HCT116 (cell line): ENCODE measurements around the gene TNFAIP8L3. TPM values are rescaled to one million over a fixed set of nuclear protein-coding genes. Genes with fewer than 3 reads are reported as not detected.

ENCODE experiments used
- ATAC-seq: fragments of 200-7000 bp; cut with Tn5 transposase; 2 replicates; pipeline ENCODE4 v1.9.1; 2020; ENCODE audit warnings: mild to moderate bottlenecking, moderate library complexity
- BruUV-seq: library from RNA; stranded (reverse); fragments of 400-500 nt; replicated peaks from 2 replicates; lab custom pipeline; 2021; lab: Mats Ljungman, UMichigan
- CTCF ChIA-PET: fragments of 300-600 bp; sonication (Branson Sonifier 250); formaldehyde crosslinking; loops from one replicate; lab custom pipeline; 2021; ENCODE audit warnings: antibody characterized with exemption; lab: Charles Lee
- POLR2A ChIA-PET: fragments of 300-600, 350-600 bp; sonication (Branson Sonifier 250); formaldehyde crosslinking; loops from one replicate; lab custom pipeline; 2021; ENCODE audit warnings: antibody characterized with exemption; lab: Charles Lee
- RAD21 ChIA-PET, 2 experiments: fragments of 300-600 bp; sonication (Branson Sonifier 250); formaldehyde crosslinking; loops; one replicate each; lab custom pipeline; 2023; ENCODE audit warnings: low total read pairs in 2 of 2; ENCODE audit not compliant: uncharacterized antibody in 2 of 2, unreplicated experiment in 2 of 2, low non-redundant PET in 1 of 2; lab: Charles Lee
- DNase-seq: peaks from one replicate; pipeline ENCODE4 v3.0.0-alpha.2; 2010; ENCODE audit warnings: low read depth, low spot score
- H2AFZ ChIP-seq: fragments of 200-600 bp; shearing (Covaris generic), sonication (generic); 2 replicates; pipeline ENCODE4 v1.6.1; 2017; ENCODE audit warnings: low read depth, mixed run types, mixed read lengths, antibody characterized with exemption, low read length; ENCODE audit not compliant: poor library complexity, severe bottlenecking
- H3K27ac ChIP-seq: 2 replicates; pipeline ENCODE4 v1.5.1; 2012; ENCODE audit warnings: low read depth, low read length
- H3K27me3 ChIP-seq: fragments of 200-600 bp; sonication (generic); 2 replicates; pipeline ENCODE4 v1.6.1; 2016; ENCODE audit warnings: mixed run types, low read length, mixed read lengths; ENCODE audit not compliant: insufficient read depth
- H3K36me3 ChIP-seq, 2 experiments: fragments of 200-500 bp in 1 of 2; fragments of 200-600 bp in 1 of 2; sonication (Bioruptor generic) in 1 of 2; sonication (generic) in 1 of 2; 2 replicates each; pipeline versions ENCODE4 v1.5.1 to v1.6.1; 2014 to 2016; ENCODE audit warnings: low read length in 2 of 2, inconsistent platforms in 1 of 2, mixed read lengths in 1 of 2, mixed run types in 1 of 2; ENCODE audit not compliant: insufficient read depth in 2 of 2, control insufficient read depth in 1 of 2
- H3K4me1 ChIP-seq, 2 experiments: fragments of 200-600 bp in 1 of 2; sonication (generic) in 1 of 2; 2 replicates each; pipeline versions ENCODE4 v1.5.1 to v1.6.1; 2012 to 2017; ENCODE audit warnings: low read length in 2 of 2, inconsistent platforms in 1 of 2, mild to moderate bottlenecking in 1 of 2, mixed read lengths in 1 of 2, mixed run types in 1 of 2, moderate library complexity in 1 of 2; ENCODE audit not compliant: insufficient read depth in 2 of 2, control insufficient read depth in 1 of 2
- H3K4me2 ChIP-seq: fragments of 200-600 bp; sonication (generic); 2 replicates; pipeline ENCODE4 v1.6.1; 2017; ENCODE audit warnings: mixed run types, low read length, mixed read lengths
- H3K4me3 ChIP-seq, 2 experiments: fragments of 200-600 bp in 1 of 2; sonication (generic) in 1 of 2; replicated peaks in 1 of 2; 2 replicates each; pipeline ENCODE4 v1.5.1; 2011 to 2016; ENCODE audit warnings: low read length in 2 of 2, control low read depth in 1 of 2, low read depth in 1 of 2, mild to moderate bottlenecking in 1 of 2, mixed read lengths in 1 of 2, mixed run types in 1 of 2
- H3K79me2 ChIP-seq: fragments of 200-600 bp; sonication (generic); 2 replicates; pipeline ENCODE4 v1.6.1; 2017; ENCODE audit warnings: mild to moderate bottlenecking, mixed run types, low read length, moderate library complexity, mixed read lengths; ENCODE audit not compliant: insufficient read depth
- H3K9ac ChIP-seq: fragments of 200-600 bp; sonication (generic); 2 replicates; pipeline ENCODE4 v1.6.1; 2016; ENCODE audit warnings: low read length, mixed read lengths
- H3K9me2 ChIP-seq: fragments of 200-600 bp; sonication (generic), shearing (Covaris generic); 2 replicates; pipeline ENCODE4 v1.6.1; 2017; ENCODE audit warnings: mixed run types, mild to moderate bottlenecking, moderate library complexity; ENCODE audit not compliant: insufficient read depth
- H3K9me3 ChIP-seq, 2 experiments: fragments of 200-500 bp in 1 of 2; fragments of 200-600 bp in 1 of 2; sonication (Bioruptor generic) in 1 of 2; sonication (generic) in 1 of 2; 2 replicates each; pipeline ENCODE4 v1.6.1; 2014 to 2017; ENCODE audit warnings: low read length in 2 of 2, mixed read lengths in 2 of 2, inconsistent platforms in 1 of 2, low read depth in 1 of 2, mild to moderate bottlenecking in 1 of 2, mixed run types in 1 of 2, moderate library complexity in 1 of 2; ENCODE audit not compliant: control insufficient read depth in 1 of 2, insufficient read depth in 1 of 2
- H4K20me1 ChIP-seq: fragments of 200-600 bp; sonication (generic), shearing (Covaris generic); 2 replicates; pipeline ENCODE4 v1.6.1; 2017; ENCODE audit warnings: mixed run types, mild to moderate bottlenecking, moderate library complexity; ENCODE audit not compliant: insufficient read depth
- EGR1 ChIP-seq: IDR thresholded peaks from 2 replicates; pipeline ENCODE4 v1.6.1; 2012; ENCODE audit warnings: low read depth
- POLR2A ChIP-seq: IDR thresholded peaks from 2 replicates; pipeline ENCODE4 v1.7.0; 2011; ENCODE audit warnings: borderline replicate concordance; ENCODE audit not compliant: insufficient read depth, insufficient read length; ENCODE audit errors: extremely low read depth
- RAD21 ChIP-seq: IDR thresholded peaks from 2 replicates; pipeline ENCODE4 v1.6.1; 2012; ENCODE audit warnings: low read depth, mild to moderate bottlenecking
- REST ChIP-seq: IDR thresholded peaks from 2 replicates; pipeline ENCODE4 v1.6.1; 2012; ENCODE audit warnings: low read depth
- YY1 ChIP-seq: IDR thresholded peaks from 2 replicates; pipeline ENCODE4 v1.6.1; 2011; ENCODE audit warnings: low read length, low read depth, moderate library complexity, mild to moderate bottlenecking; ENCODE audit not compliant: insufficient replicate concordance; ENCODE audit errors: extremely low read depth
- ZBTB33 ChIP-seq: IDR thresholded peaks from 2 replicates; pipeline ENCODE4 v1.6.1; 2011; ENCODE audit warnings: mild to moderate bottlenecking, low read length, moderate library complexity; ENCODE audit not compliant: insufficient replicate concordance; ENCODE audit errors: extremely low read depth
- ZNF274 ChIP-seq: fragments of 200-500 bp; sonication (Bioruptor generic); IDR thresholded peaks from 2 replicates; pipeline ENCODE4 v1.6.1; 2014; ENCODE audit warnings: mild to moderate bottlenecking, low read depth, low read length, inconsistent platforms
- intact Hi-C: fragments of 100-400 bp; cut with micrococcal nuclease; formaldehyde crosslinking; loops from 2 replicates; pipeline ENCODE4 v1.10.0; 2022
- total RNA-seq: library from RNA; stranded (reverse); gene quantifications from one replicate; pipeline ENCODE4 v1.2.1, GENCODE V29; 2021; ENCODE audit not compliant: unreplicated experiment
- TF ChIP-seq, protein P1 (sequence below): IDR thresholded peaks from 2 replicates; pipeline ENCODE4 v1.6.1; 2012
- TF ChIP-seq, protein P2 (sequence below): IDR thresholded peaks from 2 replicates; pipeline ENCODE4 v1.6.1; 2012

The TNFAIP8L3 gene
- total RNA-seq, 1 experiment from 2014 or later = 0.47 TPM

- H3K79me2 ChIP-seq = no peaks in the 10 kb centered on the region
- ChIA-PET POLR2A (no interaction called here), RAD21 (no interaction called here)
- no peak for ATAC-seq
- no peak for DNase-seq
- H3K4me2 ChIP-seq = no peak overlapping the region
- H3K9me3 ChIP-seq = no peaks in the 10 kb centered on the region
- no peak overlapping the region for H3K9ac ChIP-seq
- TF ChIP-seq EGR1 (no peak), ZNF274 (no peak), ZBTB33 (no peak), POLR2A (no peak)
- TF ChIP-seq, all 23 proteins: peak for 0
- Histone ChIP-seq H3K4me1 (peaks cover 8 to 21% of the 10 kb centered on the region in 2 experiments), H3K9me2 (no peaks in the 10 kb centered on the region), H3K4me3 (no peak overlapping the region), H3K36me3 (no peaks in the 10 kb centered on the region), H2AFZ (no peak overlapping the region), H3K27me3 (no peaks in the 10 kb centered on the region), H3K27ac (no peak overlapping the region), H4K20me1 (no peaks in the 10 kb centered on the region)
- no TSS peak for BruUV-seq
- intact Hi-C loops = no loop called here
- CTCF ChIA-PET = no interaction called here
Measured at GRCh38 chr15:51093488-51093838, 1.2 kb downstream of the TNFAIP8L3 start.

DNA sequence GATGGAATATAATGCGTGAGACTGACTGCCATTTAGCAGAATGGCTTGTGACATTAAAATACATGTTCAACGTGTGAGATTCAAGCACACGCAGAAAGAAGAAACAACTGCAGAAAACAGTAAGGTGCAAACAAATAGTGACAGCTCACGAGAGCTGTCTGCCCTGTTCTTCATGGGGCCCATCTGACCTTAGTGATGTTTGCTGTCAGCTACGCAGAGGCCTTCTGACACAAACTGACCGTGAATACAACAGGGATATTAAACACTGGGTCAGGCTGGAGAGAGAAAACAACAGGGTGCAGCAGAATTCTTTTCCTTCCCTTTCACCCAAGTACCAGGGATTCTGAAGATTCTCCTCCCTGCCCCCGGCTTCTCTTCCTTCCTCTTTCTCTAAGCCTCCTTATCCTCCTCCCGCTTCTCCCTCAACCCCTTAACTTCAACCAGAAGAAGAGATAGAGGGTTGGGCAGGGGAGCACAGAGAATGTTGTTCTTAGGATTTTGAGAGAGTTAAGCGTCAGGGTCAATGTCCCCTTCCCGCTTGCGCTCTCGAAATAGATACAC, 2.1 kb downstream of the TNFAIP8L3 start:
- intact Hi-C loops = no loop called here
- Histone ChIP-seq H3K27me3 (no peaks in the 10 kb centered on the region), H3K4me1 (peaks cover 0 to 13% of the 10 kb centered on the region in 2 experiments; a peak in 2 of 4 replicates), H3K27ac (no peak overlapping the region), H4K20me1 (no peaks in the 10 kb centered on the region), H3K4me2 (no peak overlapping the region), H3K9me3 (no peaks in the 10 kb centered on the region), H3K9ac (no peak overlapping the region), H3K4me3 (no peak overlapping the region), H2AFZ (no peak overlapping the region), H3K79me2 (no peaks in the 10 kb centered on the region), H3K36me3 (no peaks in the 10 kb centered on the region), H3K9me2 (no peaks in the 10 kb centered on the region)
- DNase-seq (no peak), ATAC-seq (no peak)
- ChIA-PET RAD21 (no interaction called here), POLR2A (no interaction called here), CTCF (no interaction called here)
- TF ChIP-seq ZBTB33 = no peak
- TF ChIP-seq EGR1 = no peak
- no peak for TF ChIP-seq REST
- TF ChIP-seq YY1 = no peak
- TF ChIP-seq RAD21 = no peak
- TF ChIP-seq, protein P1, sequence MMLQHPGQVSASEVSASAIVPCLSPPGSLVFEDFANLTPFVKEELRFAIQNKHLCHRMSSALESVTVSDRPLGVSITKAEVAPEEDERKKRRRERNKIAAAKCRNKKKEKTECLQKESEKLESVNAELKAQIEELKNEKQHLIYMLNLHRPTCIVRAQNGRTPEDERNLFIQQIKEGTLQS = no peak
- TF ChIP-seq, protein P2, sequence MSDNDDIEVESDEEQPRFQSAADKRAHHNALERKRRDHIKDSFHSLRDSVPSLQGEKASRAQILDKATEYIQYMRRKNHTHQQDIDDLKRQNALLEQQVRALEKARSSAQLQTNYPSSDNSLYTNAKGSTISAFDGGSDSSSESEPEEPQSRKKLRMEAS = no peak
- BruUV-seq = no TSS peak
